Osteocyte (in vitro differentiated cells): Measurements from ENCODE around the gene NDST3. TPM values are rescaled to one million over a fixed set of nuclear protein-coding genes. Genes with fewer than 3 reads are reported as not detected.
A peak's percentile ranks its signal among the peaks of the same experiment; 100 is the strongest.

ENCODE experiments used
- DNase-seq: peaks from one replicate; pipeline ENCODE4 v3.0.0; 2021; ENCODE audit warnings: mixed read lengths; ENCODE audit not compliant: unreplicated experiment; ENCODE audit errors: extremely low spot score
- H3K27ac Mint-ChIP-seq: one replicate; pipeline ENCODE4 v1.8.0; 2021; ENCODE audit warnings: mild to moderate bottlenecking, mixed read lengths; ENCODE audit not compliant: unreplicated experiment
- H3K27me3 Mint-ChIP-seq: one replicate; pipeline ENCODE4 v1.8.0; 2021; ENCODE audit warnings: mixed read lengths; ENCODE audit not compliant: unreplicated experiment
- H3K36me3 Mint-ChIP-seq: one replicate; pipeline ENCODE4 v1.8.0; 2021; ENCODE audit warnings: mixed read lengths; ENCODE audit not compliant: unreplicated experiment
- H3K4me1 Mint-ChIP-seq: one replicate; pipeline ENCODE4 v1.8.0; 2021; ENCODE audit warnings: mixed read lengths; ENCODE audit not compliant: unreplicated experiment
- H3K4me3 Mint-ChIP-seq: one replicate; pipeline ENCODE4 v1.8.0; 2021; ENCODE audit warnings: mild to moderate bottlenecking, moderate library complexity, mixed read lengths; ENCODE audit not compliant: unreplicated experiment
- H3K9me3 Mint-ChIP-seq: one replicate; pipeline ENCODE4 v1.8.0; 2021; ENCODE audit warnings: mixed read lengths; ENCODE audit not compliant: unreplicated experiment
- total RNA-seq: library from RNA; stranded (reverse); gene quantifications from 2 replicates; pipeline ENCODE4 v1.2.1, GENCODE V29; 2021
- TF ChIP-seq, protein P1 (sequence below): fragments of 200-600 bp; sonication (generic); IDR thresholded peaks from 2 replicates; pipeline ENCODE4 v1.5.0; 2021; ENCODE audit warnings: antibody characterized with exemption, mild to moderate bottlenecking, moderate library complexity

NDST3 gene
- total RNA-seq, 1 donor from 2014 or later = 3.2 TPM

DNA sequence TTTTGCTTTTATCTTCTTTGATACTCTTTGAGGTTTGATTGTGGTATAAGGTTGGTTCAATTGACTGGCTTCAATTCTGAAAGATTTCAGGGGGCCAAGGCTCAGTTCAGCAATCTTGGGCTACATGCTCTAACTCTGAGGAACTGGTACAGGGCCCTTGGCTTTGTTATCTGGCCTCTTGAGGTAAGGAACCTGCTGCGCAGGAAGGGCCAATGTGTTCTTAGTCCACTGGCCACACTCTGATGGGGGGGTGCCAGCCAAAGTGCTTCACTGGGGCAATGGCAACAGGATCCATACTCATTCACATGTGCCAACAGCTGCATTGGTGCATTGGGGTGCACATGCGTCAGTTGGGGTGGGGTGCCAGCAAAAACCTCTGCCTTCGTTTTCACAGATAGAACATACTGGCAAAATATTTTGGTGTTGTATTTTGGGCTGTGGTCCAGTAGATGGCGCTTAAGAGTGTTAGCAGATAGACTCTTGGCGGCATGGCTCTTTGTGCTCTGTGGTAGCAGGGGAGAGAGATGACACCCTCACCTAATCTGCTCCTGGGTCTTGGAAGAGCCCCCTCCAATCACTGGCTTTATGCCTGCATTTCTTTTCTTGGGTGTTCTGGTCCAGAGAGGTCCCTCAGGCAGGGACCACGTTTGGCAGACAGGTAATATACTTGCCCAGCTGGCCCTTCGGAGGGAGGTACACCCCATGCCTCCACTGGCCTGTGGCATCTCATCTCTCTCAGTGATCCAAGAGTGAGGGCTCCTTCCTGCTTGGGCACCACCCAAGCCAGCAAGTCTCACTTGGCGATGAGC is 42.9 kb downstream of the NDST3 start:
- H3K9me3 Mint-ChIP-seq = peaks cover 16% of the 10 kb centered on the region
- no peak for DNase-seq
- TF ChIP-seq, protein P1, sequence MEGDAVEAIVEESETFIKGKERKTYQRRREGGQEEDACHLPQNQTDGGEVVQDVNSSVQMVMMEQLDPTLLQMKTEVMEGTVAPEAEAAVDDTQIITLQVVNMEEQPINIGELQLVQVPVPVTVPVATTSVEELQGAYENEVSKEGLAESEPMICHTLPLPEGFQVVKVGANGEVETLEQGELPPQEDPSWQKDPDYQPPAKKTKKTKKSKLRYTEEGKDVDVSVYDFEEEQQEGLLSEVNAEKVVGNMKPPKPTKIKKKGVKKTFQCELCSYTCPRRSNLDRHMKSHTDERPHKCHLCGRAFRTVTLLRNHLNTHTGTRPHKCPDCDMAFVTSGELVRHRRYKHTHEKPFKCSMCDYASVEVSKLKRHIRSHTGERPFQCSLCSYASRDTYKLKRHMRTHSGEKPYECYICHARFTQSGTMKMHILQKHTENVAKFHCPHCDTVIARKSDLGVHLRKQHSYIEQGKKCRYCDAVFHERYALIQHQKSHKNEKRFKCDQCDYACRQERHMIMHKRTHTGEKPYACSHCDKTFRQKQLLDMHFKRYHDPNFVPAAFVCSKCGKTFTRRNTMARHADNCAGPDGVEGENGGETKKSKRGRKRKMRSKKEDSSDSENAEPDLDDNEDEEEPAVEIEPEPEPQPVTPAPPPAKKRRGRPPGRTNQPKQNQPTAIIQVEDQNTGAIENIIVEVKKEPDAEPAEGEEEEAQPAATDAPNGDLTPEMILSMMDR = peak; percentile 42
- H3K27ac Mint-ChIP-seq = no peak overlapping the region
- H3K4me1 Mint-ChIP-seq = no peaks in the 10 kb centered on the region
- peaks cover 11% of the 10 kb centered on the region for H3K36me3 Mint-ChIP-seq
- no peak overlapping the region for H3K4me3 Mint-ChIP-seq
- no peaks in the 10 kb centered on the region for H3K27me3 Mint-ChIP-seq

DNA sequence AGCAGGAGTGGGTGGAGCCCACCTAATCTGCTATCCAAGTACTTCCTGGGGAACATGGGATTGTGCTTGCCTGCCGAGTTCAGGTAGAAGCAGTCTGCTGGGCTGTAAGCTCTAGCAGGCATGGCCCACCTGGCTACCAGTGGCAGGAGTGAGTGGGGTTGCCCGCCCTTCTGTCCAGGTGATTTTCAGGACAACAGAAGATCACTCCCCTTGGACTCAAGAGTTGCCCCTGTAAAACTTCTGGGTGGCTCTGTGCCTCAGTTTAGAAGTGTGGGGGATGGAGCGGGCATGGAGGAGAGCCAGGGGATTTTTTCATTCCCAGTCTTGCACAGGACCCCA is 43.5 kb downstream of the NDST3 start:
- H3K4me1 Mint-ChIP-seq = no peaks in the 10 kb centered on the region
- TF ChIP-seq, protein P1 = no peak
- H3K27ac Mint-ChIP-seq = no peak overlapping the region
- no peak overlapping the region for H3K4me3 Mint-ChIP-seq
- peaks cover 19% of the 10 kb centered on the region for H3K9me3 Mint-ChIP-seq
- no peak for DNase-seq
- peaks cover 11% of the 10 kb centered on the region for H3K36me3 Mint-ChIP-seq
- no peaks in the 10 kb centered on the region for H3K27me3 Mint-ChIP-seq

DNA sequence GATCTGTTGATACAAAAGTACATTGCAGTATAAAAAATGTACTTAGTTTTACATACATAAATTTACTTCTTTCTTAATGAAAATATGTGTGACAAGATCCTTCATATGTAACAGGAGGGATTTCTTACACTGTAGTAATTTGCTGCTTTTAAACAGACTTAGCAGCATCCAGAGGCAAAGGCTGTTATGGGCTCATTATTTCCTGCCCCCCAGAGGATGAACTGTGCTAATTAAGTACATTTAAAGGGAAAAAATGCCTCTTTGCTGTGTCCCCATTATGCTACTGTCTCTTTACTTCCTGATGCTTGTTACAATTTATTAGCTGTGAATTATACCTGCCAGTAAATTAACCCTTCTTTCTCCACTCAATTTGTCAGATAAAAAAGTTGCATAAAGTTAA is 47.1 kb downstream of the NDST3 start:
- DNase-seq = no peak
- peaks cover 10% of the 10 kb centered on the region for H3K4me1 Mint-ChIP-seq
- H3K27ac Mint-ChIP-seq = no peak overlapping the region
- H3K27me3 Mint-ChIP-seq = no peaks in the 10 kb centered on the region
- peaks cover 5% of the 10 kb centered on the region for H3K36me3 Mint-ChIP-seq
- peaks cover 9% of the 10 kb centered on the region for H3K9me3 Mint-ChIP-seq
- TF ChIP-seq, protein P1 = no peak
- H3K4me3 Mint-ChIP-seq = no peak overlapping the region

GRCh38 chr4:118082182-118082581 is 47.9 kb downstream of the NDST3 start:
- no peaks in the 10 kb centered on the region for H3K36me3 Mint-ChIP-seq
- H3K27me3 Mint-ChIP-seq = no peaks in the 10 kb centered on the region

DNA sequence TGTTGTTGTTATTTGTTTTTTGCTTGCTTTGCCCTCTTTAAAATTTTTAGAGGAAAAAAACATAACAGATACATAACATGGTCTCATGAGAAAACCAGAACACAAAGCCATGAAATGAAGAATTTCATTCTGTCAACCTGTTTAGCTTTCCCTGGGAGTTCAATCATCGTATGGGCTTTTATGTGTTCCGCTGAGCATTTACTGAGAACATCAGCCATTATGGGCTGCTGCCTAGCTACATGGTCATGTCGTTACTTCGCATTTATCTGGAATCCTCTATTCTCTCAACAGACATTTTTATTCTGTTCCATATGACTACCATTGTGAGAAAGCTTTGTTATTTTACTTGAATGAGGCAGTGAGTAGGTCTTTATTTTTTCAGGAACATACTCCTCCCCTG is 51.4 kb downstream of the NDST3 start:
- H3K27me3 Mint-ChIP-seq = no peaks in the 10 kb centered on the region
- H3K27ac Mint-ChIP-seq = no peak overlapping the region
- peaks cover 7% of the 10 kb centered on the region for H3K9me3 Mint-ChIP-seq
- no peaks in the 10 kb centered on the region for H3K36me3 Mint-ChIP-seq
- TF ChIP-seq, protein P1 = no peak
- H3K4me3 Mint-ChIP-seq = no peak overlapping the region
- H3K4me1 Mint-ChIP-seq = peaks cover 26% of the 10 kb centered on the region
- DNase-seq = no peak

More at GRCh38 chr4:118082182-118082581, 47.9 kb downstream of the NDST3 start:
- H3K9me3 Mint-ChIP-seq = peaks cover 4% of the 10 kb centered on the region
- DNase-seq = no peak
- H3K4me3 Mint-ChIP-seq = no peak overlapping the region
- no peak overlapping the region for H3K27ac Mint-ChIP-seq
- peaks cover 17% of the 10 kb centered on the region for H3K4me1 Mint-ChIP-seq
- TF ChIP-seq, protein P1 = no peak
